NCI-H2227 (cell line): Measurements from ENCODE around the gene PDZRN4.

ENCODE experiments used
- DNase-seq: peaks from one replicate; lab custom pipeline; 2025; ENCODE audit not compliant: unreplicated experiment; lab: John Stamatoyannopoulos, UW

PDZRN4 gene

GRCh38 chr12:41497409-41497808 lies 309.3 kb downstream of the PDZRN4 start:
- no peak for DNase-seq

- no peak for DNase-seq
Measured at GRCh38 chr12:41504976-41505375, 316.9 kb downstream of the PDZRN4 start.

GRCh38 chr12:41507286-41507685 lies 319.2 kb downstream of the PDZRN4 start:
- DNase-seq: no peak

- no peak for DNase-seq
Measured at GRCh38 chr12:41509271-41510055, 321.3 kb downstream of the PDZRN4 start.

GRCh38 chr12:41510470-41510869 lies 322.4 kb downstream of the PDZRN4 start:
- no peak for DNase-seq

GRCh38 chr12:41511247-41511646 lies 323.1 kb downstream of the PDZRN4 start:
- no peak for DNase-seq

- DNase-seq: no peak
Measured at GRCh38 chr12:41512497-41512896, 324.4 kb downstream of the PDZRN4 start.

GRCh38 chr12:41514021-41514777 lies 326.1 kb downstream of the PDZRN4 start:
- DNase-seq: no peak

GRCh38 chr12:41514907-41515306 lies 326.8 kb downstream of the PDZRN4 start:
- no peak for DNase-seq

GRCh38 chr12:41515953-41516352 lies 327.8 kb downstream of the PDZRN4 start:
- DNase-seq: no peak

GRCh38 chr12:41520869-41521268 lies 332.7 kb downstream of the PDZRN4 start:
- no peak for DNase-seq

GRCh38 chr12:41521872-41522379 lies 333.8 kb downstream of the PDZRN4 start:
- no peak for DNase-seq

GRCh38 chr12:41527062-41527461 lies 338.9 kb downstream of the PDZRN4 start:
- no peak for DNase-seq

GRCh38 chr12:41527534-41528116 lies 339.5 kb downstream of the PDZRN4 start:
- no peak for DNase-seq

- no peak for DNase-seq
Measured at GRCh38 chr12:41528874-41529273, 340.8 kb downstream of the PDZRN4 start.

- DNase-seq: no peak
Measured at GRCh38 chr12:41530441-41530840, 342.3 kb downstream of the PDZRN4 start.

- DNase-seq: no peak
Measured at GRCh38 chr12:41531147-41531829, 343.2 kb downstream of the PDZRN4 start.

- DNase-seq: no peak
Measured at GRCh38 chr12:41532072-41532471, 344.0 kb downstream of the PDZRN4 start.

GRCh38 chr12:41536813-41537490 lies 348.8 kb downstream of the PDZRN4 start:
- no peak for DNase-seq

- no peak for DNase-seq
Measured at GRCh38 chr12:41537522-41537921, 349.4 kb downstream of the PDZRN4 start.

GRCh38 chr12:41545761-41546160 lies 357.6 kb downstream of the PDZRN4 start:
- DNase-seq: no peak
